HS-27A (cell line): ENCODE measurements around the gene MYO5B.
"Not testable (repeated sequence)": the region's sequence is repeated elsewhere in the genome, so short reads cannot be mapped to it uniquely, and the experiment has no call there.

ENCODE experiments used
- DNase-seq: peaks from one replicate; pipeline ENCODE4 v3.0.0-alpha.2; 2012; ENCODE audit warnings: low read depth, missing footprints

MYO5B gene

DNA sequence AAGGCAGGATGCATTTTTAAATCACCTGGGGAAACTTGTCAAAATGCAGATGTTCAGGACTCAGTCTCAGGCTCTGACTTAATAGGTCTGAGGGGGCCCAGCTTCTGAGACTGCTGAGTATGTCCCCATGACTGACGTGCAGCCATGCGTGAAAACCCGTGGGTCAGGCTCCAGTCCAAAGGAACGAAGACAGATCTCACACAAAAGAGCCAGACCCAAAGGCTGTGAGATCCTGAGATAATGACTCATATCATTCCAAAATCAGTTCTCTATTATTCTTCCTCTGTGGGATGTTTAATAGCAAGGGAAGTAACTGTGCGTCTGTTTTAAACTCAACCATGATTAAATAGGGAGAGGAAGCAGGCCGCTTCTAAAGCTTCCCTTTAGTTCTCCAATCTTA is 274.2 kb downstream of the MYO5B start:
- DNase-seq = no peak

DNA sequence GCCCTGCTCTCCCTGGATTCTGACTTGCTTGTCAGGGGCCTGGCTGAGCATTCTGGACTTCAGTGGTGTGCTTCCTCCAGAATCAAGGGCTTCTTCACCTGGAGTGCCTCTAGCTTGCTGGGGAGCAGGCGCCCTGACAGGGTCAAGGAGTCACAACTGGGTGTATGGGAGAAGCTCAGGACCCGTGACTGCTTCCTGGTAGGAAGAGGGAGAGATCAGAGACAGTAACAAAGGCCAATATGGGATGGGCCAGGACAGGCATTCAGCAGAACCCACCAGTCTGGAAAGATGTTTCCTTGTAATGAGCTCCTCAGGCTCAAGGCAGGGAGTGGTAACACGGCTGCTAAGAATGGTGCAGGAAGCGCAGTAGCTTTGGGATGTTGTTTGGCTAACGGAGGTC is 277.2 kb downstream of the MYO5B start:
- no peak for DNase-seq

DNA sequence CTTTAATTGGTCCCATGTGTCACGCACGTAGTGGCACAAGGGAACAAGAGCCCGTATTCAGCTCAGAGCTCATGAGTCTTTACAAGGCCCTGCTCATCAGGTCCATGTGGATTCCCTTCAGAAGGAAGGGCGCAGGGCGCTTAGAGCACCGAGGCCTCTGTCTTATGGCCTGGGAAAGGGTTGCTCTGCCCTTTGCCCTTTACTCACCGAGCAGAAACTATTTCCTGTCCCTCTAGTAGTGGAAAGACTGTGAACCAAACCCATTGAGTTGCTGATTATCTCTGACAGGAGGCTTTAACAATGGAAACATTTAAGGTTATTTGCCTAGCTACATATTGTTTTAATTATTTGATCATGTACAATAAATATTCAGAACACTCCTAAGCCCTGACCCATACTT is 279.6 kb downstream of the MYO5B start:
- no peak for DNase-seq

DNA sequence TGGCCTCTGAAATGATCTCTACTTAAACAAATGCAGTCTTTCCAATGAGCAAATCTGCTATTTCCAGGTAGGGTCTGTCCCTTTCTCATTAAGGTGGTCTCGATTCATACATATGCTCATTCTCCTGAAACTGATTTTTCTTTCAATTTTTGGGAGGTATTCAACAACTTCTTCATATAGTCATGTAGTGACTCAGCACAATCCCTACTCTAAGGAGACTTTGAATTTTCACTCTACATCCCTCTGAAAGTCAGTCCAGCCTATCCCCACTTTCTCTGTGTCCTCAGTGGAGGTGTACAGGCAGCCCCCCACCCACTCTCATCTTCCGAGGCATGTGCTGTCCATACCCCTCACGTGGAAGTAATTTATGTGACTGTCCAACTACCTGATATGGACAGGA is 281.7 kb downstream of the MYO5B start:
- no peak for DNase-seq

DNA sequence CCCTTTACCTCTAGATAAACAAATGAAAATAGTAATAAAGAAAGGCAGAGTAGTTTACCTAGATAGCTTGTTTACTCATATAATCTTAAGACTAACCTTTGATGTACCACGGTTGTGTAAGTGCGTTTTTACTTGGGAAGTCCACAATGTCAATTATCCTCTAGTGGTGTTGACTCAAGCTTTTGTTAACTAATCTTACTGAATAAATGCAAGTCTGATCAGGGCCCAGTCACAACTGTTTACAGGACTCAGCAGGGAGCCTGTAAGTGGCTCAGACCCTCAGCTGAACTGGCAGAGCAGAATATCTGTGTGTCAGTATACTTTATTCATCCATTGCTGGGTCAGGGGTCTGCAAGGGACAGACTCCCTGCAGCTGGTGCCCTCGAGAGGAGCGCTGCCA is 283.5 kb downstream of the MYO5B start:
- DNase-seq = no peak

DNA sequence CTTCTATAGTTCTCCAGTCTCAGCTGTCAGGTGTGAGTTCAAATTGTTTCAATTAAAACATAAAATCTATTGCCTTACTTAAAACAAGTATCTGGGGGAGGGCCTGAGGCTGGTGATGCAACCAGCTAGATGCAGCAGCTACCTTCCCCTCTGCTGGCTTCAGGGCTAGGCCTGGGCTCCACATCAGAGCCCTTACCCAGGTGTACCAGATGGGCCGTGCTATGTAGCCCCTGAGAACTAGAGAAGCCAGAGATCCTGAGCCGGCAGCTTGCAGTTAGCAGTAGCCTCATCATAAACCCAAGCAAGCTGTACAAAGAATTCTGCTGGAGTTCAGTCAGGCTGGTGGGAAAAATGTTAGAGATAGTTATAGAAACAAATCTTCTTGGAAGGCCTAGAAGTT is 284.0 kb downstream of the MYO5B start:
- DNase-seq = no peak

DNA sequence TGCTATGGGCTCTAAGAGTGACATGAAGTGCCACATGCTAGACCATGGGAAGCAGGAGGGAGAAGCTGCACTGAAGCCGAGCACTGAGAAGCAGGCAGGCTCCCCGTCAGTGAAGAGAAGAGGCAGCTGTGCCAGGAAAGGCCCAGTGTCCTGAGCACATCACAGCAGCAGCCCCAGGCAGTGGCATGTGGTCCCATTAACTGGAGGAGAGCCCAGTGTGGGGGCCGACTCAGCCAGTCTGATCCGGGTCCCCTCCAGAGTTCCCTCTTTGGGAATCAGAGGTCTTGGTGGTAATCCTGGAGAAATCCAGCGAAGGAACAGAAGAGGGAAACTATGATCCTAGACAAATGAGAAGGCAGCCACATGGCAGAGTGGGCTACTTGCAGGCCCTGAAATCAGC is 284.9 kb downstream of the MYO5B start:
- DNase-seq = no peak

DNA sequence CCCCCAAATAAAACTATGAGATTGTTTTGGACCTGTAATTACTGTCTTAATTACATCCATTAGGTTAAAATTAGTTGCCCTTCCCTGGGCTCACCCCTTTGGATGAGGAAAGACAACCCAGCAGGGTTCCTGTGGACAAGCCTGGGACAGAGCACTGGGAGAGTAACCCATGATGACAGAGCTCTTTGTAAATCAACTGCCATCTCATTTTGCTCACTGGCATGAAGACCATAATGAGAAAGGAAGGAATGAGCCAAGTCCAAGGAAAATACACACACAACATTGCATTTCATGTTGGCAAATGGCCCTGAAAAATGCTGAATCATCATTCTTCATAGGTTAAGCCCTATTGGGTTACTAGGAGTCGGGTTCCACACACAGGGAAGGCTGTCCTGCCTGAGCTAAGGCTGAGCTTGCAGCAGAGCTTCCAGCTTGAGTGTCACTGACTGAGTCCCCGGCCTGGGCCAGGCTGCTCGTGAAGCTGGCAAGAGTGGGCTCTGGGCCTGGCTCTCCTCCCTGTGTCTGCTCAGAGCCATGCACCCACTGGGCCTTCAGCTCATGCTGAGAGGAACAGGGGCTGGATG is 287.5 kb downstream of the MYO5B start:
- no peak for DNase-seq

DNA sequence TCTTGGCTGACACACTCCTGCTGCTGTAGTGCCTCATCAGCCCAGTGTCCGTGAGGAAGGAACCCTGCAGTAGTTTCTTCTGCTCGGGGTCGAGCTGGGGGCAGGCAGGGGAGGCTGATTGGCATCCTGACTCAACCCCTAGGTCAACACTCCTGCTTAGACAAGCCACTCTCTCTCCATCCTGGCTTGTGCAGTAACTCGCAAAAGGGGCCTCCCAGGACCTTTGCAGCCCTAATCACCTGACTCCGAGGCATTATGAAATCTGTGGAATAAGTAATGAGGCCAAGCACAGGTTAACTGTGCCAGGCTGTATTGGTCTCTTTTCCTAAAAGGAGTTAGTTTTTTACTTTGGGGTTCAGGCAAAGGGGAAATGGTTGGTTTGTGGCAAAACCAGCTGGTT is 289.2 kb downstream of the MYO5B start:
- no peak for DNase-seq

DNA sequence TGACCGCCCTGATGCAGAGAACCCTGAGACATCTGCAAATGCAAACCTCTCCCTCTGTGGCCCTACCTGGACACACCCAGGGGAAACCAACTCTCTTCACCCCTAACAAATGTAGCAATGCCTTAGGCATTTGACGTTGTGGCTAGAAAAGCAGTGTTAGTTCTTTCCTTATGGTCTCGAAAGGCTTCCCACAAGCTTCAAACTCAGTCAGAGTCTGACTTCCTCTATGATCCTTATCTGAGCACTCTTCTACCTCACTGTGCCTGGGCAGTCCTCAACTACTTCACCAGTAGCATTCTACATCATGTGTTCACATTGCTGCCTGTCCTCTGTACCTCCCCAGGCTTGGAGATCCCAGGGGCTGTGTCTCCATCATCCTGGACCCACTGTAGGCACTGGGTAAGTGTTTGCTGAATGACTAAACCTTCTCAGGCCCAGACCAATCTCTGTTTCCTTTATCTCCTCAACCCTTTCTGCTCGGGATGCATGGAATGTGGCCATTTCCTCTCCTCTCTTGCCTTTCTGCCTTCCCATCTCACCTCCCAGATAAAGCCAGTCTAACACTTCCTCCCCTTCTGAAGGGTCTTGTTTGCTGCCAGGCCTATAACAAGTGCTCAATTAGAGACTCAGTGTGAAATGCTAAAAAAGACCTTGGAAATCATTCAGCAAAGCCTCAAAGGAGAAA is 289.9 kb downstream of the MYO5B start:
- DNase-seq = no peak

DNA sequence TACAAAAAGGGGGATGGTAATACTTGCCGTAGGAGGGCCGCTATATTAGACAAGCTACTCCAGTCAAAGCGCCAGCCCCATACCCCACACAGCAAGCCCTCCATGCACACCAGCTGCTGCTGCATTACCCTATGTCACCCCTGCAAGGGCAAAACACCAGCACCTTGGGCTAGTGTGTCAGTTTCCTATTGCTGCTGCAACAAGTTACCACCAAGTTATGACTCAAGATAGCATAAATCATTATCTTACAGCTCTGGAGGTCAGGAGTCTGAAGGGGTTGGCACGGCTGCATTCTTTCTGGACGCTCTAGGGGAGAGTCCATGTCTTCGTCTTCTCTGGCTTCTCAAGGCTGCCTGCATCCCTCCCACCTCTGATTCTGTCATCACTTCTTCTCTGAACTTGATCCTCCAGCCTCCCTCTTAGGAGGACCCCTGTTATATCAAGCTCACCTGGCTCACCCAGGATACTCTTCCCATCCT is 293.0 kb downstream of the MYO5B start:
- no peak for DNase-seq

DNA sequence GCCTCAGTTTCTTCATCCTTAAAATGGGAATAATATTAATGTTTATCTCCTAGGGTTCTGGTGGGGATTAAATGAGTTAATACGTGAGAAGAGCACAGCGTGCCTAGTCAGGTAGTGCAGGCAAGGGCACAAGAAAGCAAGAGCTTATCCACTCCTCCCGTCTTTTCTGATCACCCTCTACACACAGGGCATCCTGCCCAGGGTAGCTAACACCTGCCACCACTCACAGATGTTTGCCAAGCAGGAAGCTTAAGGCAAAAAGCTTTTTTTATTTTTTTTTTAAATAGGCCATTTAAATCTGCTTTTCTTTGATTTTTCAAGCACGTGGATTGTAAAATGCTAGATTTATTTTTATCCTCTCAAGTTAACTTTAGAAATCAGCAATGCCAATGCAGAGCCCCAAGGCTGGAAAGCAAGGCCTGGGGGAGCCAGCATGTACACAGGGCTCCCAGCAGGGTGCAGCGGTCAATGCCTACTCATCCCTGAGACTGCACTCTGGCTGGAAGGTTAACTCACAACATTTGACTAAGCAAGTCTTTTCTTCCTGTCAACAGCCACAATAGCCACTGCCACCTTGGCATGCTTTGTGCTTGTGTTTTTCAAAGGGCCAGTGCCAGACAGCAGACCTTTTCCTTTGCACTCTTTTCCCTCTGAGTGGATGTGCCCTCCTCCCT is 295.2 kb downstream of the MYO5B start:
- no peak for DNase-seq

DNA sequence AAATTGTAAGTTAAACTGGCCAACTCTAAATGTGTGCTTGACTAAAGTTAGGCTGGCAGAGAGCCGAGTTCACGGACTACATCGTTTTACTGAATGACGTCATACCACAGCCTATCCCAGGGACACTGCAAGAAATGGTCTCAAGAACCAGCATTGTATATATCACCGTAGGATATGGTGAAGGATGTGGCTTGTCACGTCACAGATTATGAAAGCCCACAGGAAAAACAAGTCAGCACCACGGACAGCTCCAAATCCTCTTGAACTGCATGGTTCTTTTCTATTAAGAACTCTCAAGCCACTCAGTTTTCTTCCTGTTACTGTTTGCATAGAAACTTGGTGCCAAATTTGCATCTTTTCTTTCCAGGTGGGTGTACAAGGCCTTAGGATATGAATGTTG is 296.5 kb downstream of the MYO5B start:
- peak; percentile 20 for DNase-seq

DNA sequence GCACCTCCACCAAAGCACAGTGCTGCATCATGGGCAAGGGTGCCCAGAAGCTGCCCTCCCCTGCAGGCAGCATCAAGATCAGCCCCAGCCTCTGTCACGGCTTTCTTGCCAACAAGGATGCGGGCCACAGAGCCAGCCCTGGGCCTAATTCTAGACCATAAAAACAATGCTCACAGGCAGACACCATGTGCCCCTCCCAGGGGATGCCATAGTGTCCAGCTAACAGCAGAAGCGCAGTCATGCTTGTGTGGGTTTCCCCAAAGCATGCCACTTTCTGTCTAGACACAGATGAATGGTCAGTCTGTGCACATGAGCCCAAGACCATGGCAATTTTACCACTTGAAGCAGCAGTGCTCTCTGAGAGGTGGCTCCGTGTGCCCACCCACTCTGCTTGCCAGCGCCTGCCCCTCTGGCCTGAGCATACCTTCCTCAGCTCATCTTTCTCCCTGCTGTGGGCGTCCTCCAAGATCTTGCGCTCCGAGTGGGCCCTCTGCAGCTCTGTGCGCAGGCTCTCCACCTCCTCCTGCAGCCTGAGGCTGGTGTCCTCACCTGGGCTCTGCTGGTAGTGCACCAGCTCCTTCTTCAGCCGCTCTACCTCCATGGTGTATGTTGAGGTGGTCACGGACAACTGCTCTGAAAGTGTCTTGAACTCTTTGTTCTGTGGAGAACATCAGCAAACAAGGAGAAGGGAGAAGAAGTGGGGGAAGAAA is 300.3 kb downstream of the MYO5B start:
- DNase-seq = no peak

DNA sequence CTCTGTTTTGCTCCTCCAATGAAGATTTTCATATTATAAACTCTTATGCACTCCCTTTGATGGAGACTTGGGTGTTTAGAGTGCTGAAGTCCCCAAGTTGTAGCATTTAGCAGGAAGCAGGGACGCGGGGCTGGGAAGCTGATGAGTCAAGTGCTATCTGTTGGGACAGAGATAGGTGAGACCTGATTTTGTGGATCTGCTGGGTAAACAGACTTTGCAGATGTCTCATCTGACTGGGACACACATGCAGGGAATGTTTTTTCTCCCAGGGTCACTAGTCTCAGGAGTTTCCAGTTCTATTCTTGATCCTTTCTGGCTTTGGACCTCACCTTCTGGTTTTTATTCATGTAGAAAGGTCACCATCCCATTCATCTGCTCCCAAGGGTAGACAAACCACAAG is 301.9 kb downstream of the MYO5B start:
- no peak for DNase-seq

DNA sequence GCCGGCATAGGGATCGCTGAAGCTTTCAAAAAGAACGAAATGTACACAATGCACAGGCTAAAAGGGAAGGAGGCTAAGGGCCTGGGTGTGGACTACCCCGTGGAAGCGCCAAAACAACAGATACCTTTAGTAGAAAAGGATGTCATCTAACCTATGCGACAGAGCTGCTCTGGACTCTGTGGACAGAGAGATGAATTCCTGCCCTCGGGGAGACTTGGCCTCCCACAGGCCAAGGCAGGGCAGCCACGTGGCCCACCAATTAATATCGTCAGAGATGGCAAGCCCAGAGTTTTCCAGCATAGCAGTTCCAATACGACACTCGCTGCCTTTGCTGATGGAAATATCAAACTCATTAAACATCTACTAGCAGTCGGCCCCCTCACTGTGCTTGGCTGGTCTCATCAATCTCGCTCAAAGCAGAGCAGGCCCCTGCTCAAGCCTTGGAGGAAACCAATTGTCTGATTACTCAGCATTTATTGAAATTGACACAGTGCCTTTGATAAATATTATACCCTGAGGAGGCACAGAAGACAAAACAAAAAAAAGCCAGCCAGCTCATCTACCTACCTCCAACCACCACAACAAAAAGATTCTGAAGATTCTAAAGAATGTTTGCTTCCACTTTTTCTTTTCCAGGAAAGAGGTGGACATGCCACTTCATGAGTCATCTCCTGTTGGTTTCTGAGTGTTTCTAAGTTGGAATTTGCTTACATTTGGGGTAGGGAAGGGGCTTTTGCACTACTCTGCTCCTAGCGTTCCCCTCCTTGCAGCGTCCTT is 302.6 kb downstream of the MYO5B start:
- DNase-seq = no peak

DNA sequence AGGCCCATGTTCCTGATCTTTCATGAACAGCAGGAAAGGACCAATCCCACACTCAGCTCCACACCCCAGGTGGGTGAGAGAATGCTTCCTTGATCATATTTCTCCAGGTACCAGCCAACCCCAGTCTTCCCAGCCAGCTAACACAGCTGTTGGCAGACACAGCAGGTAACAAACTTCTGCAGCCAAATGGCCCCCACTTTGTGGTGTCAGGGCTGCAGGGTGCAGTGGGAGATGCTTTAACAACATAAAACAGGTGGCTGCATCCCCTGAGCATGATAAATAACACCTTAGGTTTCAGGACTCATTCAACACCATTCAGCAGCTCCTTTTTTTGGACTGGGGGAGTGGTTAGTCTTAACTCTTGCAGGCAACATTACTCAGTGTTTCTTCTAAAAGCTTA is 304.9 kb downstream of the MYO5B start:
- DNase-seq = no peak

DNA sequence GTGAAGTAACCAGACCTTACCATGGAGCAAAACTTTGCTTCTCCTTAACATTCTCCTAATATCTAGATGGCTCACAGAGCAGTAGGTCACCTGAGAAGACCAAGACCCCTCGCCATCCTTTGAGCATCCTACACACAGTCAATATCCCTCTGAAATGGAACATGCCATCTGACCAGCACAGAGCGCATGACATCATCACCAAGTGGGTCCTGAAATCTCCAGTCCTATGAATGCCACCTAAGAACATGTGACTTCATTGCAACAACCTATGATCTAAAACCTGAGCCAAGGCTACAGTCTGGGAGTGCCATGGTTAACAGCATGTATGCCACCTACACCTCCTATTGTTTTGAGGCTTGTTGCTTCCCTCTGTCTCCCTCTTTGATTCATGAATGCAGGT is 305.4 kb downstream of the MYO5B start:
- DNase-seq = not testable (repeated sequence)

DNA sequence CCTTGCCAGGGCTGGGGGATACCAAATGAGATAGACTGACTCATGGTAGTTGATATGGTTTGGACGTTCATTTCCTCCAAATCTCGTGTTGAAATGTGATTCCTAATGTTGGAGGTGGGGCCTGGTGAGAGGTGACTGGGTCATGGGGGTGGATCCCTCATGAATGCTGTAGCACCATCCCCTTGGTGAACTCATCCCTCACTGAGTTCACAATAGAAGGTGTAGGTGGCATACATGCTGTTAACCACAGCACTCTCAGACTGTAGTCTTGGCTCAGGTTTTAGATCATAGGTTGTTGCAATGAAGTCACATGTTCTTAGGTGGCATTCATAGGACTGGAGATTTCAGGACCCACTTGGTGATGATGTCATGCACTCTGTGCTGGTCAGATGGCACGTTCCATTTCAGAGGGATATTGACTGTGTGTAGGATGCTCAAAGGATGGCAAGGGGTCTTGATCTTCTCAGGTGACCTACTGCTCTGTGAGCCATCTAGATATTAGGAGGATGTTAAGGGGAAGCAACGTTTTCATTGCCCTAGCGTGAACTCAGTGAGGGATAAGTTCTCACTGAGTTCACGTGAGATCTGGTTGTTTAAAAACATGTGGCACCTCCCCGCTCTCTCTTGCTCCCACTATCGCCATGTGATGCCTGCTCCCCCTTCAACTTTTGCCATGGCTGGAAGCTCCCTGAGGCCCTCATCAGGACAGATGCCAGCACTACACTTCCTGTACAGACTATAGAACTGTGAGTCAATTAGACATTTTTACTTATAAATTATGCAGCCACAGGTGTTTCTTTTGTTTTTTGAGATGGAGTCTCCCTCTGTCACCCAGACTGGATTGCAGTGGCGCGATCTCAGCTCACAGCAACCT is 307.8 kb downstream of the MYO5B start:
- no peak for DNase-seq

DNA sequence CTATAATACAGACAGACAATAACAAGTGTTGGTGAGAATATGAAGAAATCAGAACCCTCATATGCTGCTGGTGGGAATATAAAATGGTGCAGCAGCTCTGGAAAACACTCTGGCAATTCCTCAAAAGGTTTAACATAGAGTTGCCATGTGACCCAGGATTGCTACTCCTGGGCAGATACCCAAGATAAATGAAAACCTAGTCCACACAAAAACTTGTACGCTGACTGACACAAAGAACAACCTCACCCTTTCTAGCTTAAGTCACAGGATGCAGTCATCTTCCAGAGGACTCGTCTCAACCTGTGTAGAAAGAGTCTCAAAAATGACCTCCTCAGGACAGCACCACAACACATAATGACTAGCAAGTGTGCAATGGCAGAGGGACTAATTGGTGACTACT is 310.0 kb downstream of the MYO5B start:
- DNase-seq = no peak

DNA sequence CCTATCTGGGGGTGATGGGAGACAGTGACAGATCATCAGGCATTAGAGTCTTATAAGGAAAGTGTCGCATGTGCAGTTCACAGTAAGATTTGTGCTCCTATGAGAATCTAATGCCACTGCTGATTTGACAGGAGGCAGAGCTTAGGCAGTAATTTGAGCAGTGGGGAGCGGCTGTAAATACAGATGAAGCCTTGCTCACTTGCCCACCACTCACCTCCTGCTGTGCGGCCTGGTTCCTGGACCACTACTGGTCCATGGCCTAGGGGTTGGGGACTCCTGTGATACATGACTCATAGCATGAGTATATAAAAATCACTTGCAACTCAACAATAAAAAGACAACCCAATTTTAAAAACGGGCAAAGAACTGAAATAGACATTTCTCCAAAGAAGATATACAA is 310.5 kb downstream of the MYO5B start:
- no peak for DNase-seq
